ENCODE data around the gene RP2.

- TF ChIP-seq, protein P1, sequence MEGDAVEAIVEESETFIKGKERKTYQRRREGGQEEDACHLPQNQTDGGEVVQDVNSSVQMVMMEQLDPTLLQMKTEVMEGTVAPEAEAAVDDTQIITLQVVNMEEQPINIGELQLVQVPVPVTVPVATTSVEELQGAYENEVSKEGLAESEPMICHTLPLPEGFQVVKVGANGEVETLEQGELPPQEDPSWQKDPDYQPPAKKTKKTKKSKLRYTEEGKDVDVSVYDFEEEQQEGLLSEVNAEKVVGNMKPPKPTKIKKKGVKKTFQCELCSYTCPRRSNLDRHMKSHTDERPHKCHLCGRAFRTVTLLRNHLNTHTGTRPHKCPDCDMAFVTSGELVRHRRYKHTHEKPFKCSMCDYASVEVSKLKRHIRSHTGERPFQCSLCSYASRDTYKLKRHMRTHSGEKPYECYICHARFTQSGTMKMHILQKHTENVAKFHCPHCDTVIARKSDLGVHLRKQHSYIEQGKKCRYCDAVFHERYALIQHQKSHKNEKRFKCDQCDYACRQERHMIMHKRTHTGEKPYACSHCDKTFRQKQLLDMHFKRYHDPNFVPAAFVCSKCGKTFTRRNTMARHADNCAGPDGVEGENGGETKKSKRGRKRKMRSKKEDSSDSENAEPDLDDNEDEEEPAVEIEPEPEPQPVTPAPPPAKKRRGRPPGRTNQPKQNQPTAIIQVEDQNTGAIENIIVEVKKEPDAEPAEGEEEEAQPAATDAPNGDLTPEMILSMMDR (IDR thresholded peaks at IDR 0.05): no peak
- no peak for TF ChIP-seq POLR2A (IDR thresholded peaks at IDR 0.05)
Measured at GRCh38 chrX:46792810-46793188, 44.0 kb upstream of the RP2 start.

All from Peyer's patch (tissue), 4 donors.